WTC11 (cell line): ENCODE data around the gene USB1.

Experiments
- AFF4 ChIP-seq: sonication (generic); formaldehyde crosslinking; IDR thresholded peaks from 2 replicates; pipeline ENCODE4 v1.8.1; 2023; ENCODE audit warnings: mild to moderate bottlenecking, missing genetic modification reagents, borderline replicate concordance
- CTCF ChIP-seq: fragments of 200-600 bp; IDR thresholded peaks from 2 replicates; pipeline ENCODE4 v1.8.0; 2022; ENCODE audit warnings: antibody characterized with exemption
- E2F5 ChIP-seq: sonication (generic); formaldehyde crosslinking; IDR thresholded peaks from 2 replicates; pipeline ENCODE4 v1.8.1; 2022; ENCODE audit warnings: mild to moderate bottlenecking, moderate library complexity, missing genetic modification reagents
- JUN ChIP-seq: sonication (generic); formaldehyde crosslinking; IDR thresholded peaks from 2 replicates; pipeline ENCODE4 v1.8.0; 2023; ENCODE audit warnings: mild to moderate bottlenecking, missing genetic modification reagents
- PREB ChIP-seq: sonication (generic); formaldehyde crosslinking; IDR thresholded peaks from 2 replicates; pipeline ENCODE4 v1.8.1; 2022; ENCODE audit warnings: mild to moderate bottlenecking, missing genetic modification reagents, moderate library complexity, borderline replicate concordance
- SP1 ChIP-seq: sonication (generic); formaldehyde crosslinking; conservative IDR thresholded peaks from 2 replicates; pipeline ENCODE4 v1.8.1; 2022; ENCODE audit warnings: missing genetic modification reagents
- TEAD1 ChIP-seq: sonication (generic); formaldehyde crosslinking; IDR thresholded peaks from 2 replicates; pipeline ENCODE4 v1.8.0; 2022; ENCODE audit warnings: mild to moderate bottlenecking, missing genetic modification reagents

GRCh38 chr16:57998992-57999365, 2.2 kb upstream of the USB1 start:
- no peak for TF ChIP-seq CTCF
- no peak for TF ChIP-seq TEAD1 (CRISPR knock-in tag)
- no peak for TF ChIP-seq JUN (CRISPR knock-in tag)
- TF ChIP-seq AFF4 (CRISPR knock-in tag) = no peak
- no peak for TF ChIP-seq SP1 (CRISPR knock-in tag)
- no peak for TF ChIP-seq E2F5 (CRISPR knock-in tag)
- TF ChIP-seq PREB (CRISPR knock-in tag) = no peak
